ENCODE results near the gene ANKS1B.

GRCh38 chr12:99495799-99496198, 488.9 kb downstream of the ANKS1B start:
- TF ChIP-seq POLR2A (IDR thresholded peaks at IDR 0.05; ENCODE audit: low read length) (no peak), GATA1 (IDR thresholded peaks at IDR 0.05; ENCODE audit: low read depth, low read length) (no peak)

Data from erythroblast (primary cell).